ENCODE results near the gene TMPRSS9. TPM values are rescaled to one million over a fixed set of nuclear protein-coding genes. Genes with fewer than 3 reads are reported as not detected.
A peak's percentile ranks its signal among the peaks of the same experiment; 100 is the strongest.

Gene TMPRSS9
- total and polyA plus RNA-seq, 2 of the 13 experiments (the other 11 are each of a cell fraction or from before 2014, with no cell fraction given): 2.5 to 5.2 TPM

GRCh38 chr19:2417881-2418406, 57.9 kb downstream of the TMPRSS9 start (continued):
- TF ChIP-seq CREM (IDR thresholded peaks at IDR 0.05) (no peak), CREM (CRISPR knock-in tag; IDR thresholded peaks at IDR 0.05) (no peak), PCBP1 (IDR thresholded peaks at IDR 0.05; ENCODE audit: borderline replicate concordance, low read depth, low read length) (peak; percentile 90; the same call in 1 of the 2 replicates), TBP (CRISPR knock-in tag; IDR thresholded peaks at IDR 0.05) (no peak), ZNF776 (CRISPR knock-in tag; IDR thresholded peaks at IDR 0.05) (no peak), HDAC1 (CRISPR knock-in tag; IDR thresholded peaks at IDR 0.05) (no peak), SMC3 (IDR thresholded peaks at IDR 0.05; ENCODE audit: low read length) (no peak), ELF3 (CRISPR knock-in tag; IDR thresholded peaks at IDR 0.05) (no peak), CBX1 (IDR thresholded peaks at IDR 0.05; ENCODE audit: low read depth) (no peak), ZNF224 (CRISPR knock-in tag; IDR thresholded peaks at IDR 0.05) (no peak), THAP11 (CRISPR knock-in tag; IDR thresholded peaks at IDR 0.05) (no peak), ARNTL (CRISPR knock-in tag; IDR thresholded peaks at IDR 0.05) (no peak), PREB (CRISPR knock-in tag; IDR thresholded peaks at IDR 0.05) (no peak), POLR2AphosphoS2 (IDR thresholded peaks at IDR 0.05; ENCODE audit: low read depth, low read length) (peak; percentile 67; the same call in 1 of the 2 replicates), MTF1 (CRISPR knock-in tag; IDR thresholded peaks at IDR 0.05) (no peak), PCBP2 (optimal IDR thresholded peaks at IDR 0.05; ENCODE audit: low read depth, low read length, poor library complexity, severe bottlenecking) (peak; percentile 93), HNRNPK (IDR thresholded peaks at IDR 0.05; ENCODE audit: low read depth, low read length, poor library complexity, severe bottlenecking) (peak; percentile 89), ZNF160 (CRISPR knock-in tag; IDR thresholded peaks at IDR 0.05) (no peak)
